ENCODE measurements around the gene JPH3. TPM values are rescaled to one million over a fixed set of nuclear protein-coding genes. Genes with fewer than 3 reads are reported as not detected.

Gene JPH3
- polyA plus RNA-seq (2013, experiment 1 of 2) = 9.4 TPM
- 11.8 TPM for polyA plus RNA-seq (2013, experiment 2 of 2)

DNA sequence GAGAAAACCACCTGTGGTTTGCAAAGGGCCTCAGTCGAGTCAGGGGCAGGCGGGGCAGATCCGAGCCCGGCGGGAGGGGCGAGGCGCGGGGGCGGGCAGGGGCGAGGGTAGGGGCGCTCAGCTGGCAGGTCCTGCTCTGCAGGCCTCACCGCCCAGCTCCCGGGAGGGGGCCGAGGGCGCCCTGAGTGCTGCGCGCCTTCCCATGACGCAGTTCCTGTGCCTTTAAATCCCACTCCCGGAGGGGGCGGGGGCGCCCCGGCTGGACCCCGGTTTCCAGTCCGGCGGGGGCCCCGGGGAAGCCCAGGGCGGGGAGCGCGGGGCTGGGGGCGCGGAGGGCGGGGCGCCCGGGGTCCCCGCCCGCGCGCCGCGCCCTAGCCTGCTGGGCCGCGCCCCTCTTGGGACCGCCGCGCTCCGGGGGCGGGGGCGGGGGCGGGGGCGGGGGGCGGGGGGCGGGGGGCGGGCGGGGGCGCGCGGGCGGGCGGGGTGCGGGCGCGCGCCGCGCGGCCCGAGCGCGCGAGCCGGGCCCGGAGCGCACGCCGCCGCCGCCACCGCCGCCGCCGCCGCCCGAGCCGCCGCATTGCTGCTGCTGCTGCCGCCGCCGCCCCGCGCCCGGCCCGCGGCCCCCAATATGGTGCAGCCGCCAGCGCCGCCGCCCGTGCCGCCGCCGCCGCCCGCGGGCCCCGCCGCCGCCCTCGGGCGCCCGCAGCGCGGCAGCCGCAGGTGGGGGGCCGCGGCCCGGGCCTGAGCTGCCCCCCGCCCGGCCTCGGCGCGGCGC is at the start of gene JPH3:
Gene JPH3, plus strand, starts transcription at position 508 of the 775 bp plus-strand sequence. CDS start 639 bp downstream, outside the sequence.
- H3K9me3 ChIP-seq (ENCODE audit: insufficient read depth, low read depth, low read length) = no peaks in the 10 kb centered on the region
- H3K27me3 ChIP-seq (ENCODE audit: insufficient read depth, low read length) = peaks cover 33% of the 10 kb centered on the region
- H3K9ac ChIP-seq (ENCODE audit: low read depth, low read length) = peak within 1 kb of the TSS; percentile 72
- WGBS = under 1% methylated on average over 92 of the region's 122 CpGs
- no peaks in the 10 kb centered on the region; the same call in 1 of the 2 replicates for H3K4me1 ChIP-seq (ENCODE audit: insufficient read depth, low read length)
- peak within 1 kb of the TSS; percentile 62; the same call in 1 of the 2 replicates for H3K27ac ChIP-seq (ENCODE audit: low read depth, low read length)
- peak within 1 kb of the TSS; percentile 90 for H3K4me3 ChIP-seq (ENCODE audit: low read length)
- H3K36me3 ChIP-seq (ENCODE audit: insufficient read depth, low read length) = no peaks in the 10 kb centered on the region

DNA sequence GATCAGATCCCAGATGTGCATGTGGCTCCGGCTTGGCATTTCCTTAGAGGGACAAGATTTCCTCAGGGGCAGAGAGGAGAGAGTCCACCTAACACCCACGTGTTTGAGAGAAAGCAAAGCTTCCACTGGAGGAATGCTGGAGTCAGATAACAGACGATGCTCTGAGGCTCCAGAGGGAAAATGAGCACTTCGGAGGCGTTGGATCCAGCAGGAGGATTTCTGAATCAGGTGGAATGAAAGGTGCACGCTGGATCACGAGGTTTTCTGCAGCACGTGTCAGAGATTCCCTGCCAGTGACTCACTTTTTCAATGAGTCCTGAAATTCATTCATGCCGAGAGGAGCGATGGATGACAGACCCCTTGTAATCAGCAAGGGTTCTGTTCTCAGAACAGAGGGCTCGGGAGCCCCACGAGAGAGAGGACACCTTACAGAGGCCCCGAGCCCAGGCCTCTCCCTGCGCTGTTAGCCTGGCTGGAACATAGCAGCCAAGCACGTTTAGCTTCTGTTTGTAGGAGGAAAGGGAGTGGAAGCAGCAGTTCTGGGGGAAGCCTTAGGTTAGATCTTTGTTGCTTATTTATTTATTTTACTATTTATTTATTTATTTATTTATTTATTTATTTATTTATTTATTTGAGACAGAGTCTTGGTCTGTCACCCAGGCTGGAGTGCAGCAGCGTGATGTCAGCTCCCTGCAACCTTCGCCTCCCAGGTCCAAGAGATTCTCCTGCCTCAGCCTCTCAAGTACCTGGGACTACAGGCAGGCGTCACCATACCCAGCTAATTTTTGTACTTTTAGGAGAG is 49.3 kb upstream of the JPH3 start:
- Histone ChIP-seq H3K9ac (ENCODE audit: low read depth, low read length) (no peak overlapping the region), H3K27ac (ENCODE audit: low read depth, low read length) (no peak overlapping the region), H3K4me1 (ENCODE audit: insufficient read depth, low read length) (no peaks in the 10 kb centered on the region), H3K36me3 (ENCODE audit: insufficient read depth, low read length) (no peaks in the 10 kb centered on the region), H3K9me3 (ENCODE audit: insufficient read depth, low read depth, low read length) (no peaks in the 10 kb centered on the region), H3K4me3 (ENCODE audit: low read length) (no peak overlapping the region), H3K27me3 (ENCODE audit: insufficient read depth, low read length) (no peaks in the 10 kb centered on the region)
- WGBS = 78% methylated on average over 18 of the region's 18 CpGs

DNA sequence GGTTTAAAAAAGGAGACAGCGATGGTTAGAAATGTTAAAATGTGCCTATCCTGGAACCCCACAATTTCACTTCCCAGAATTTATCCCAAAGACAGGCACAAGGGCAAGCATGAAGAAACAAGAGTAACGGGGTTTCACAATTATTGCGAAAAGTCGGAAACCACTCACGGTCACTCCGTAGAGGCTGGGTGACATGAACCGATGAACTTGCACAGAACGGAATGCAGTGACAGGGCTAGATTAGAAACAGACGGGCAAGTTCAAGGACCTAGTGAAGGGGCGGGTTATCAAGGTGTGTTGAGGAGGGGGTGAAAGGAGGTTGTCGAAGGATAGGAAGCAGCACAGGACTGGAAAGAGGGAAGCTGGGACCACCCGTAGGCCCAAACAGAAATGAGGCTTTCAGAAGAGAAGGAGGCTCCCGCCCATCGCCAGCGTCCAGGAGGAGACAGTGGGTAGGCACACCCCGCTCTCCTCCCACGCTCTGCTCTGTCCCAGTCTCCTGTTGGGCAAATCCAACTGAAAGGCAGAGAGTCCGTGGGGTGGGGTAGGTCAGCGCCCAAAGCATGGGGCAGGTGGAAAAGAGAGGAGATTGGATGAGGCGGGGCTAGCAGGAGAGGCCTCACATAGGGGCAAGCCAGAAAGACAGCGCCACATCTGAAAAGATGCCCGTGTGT is 47.4 kb upstream of the JPH3 start:
- no peaks in the 10 kb centered on the region for H3K4me1 ChIP-seq (ENCODE audit: insufficient read depth, low read length)
- H3K27me3 ChIP-seq (ENCODE audit: insufficient read depth, low read length) = no peaks in the 10 kb centered on the region
- H3K9ac ChIP-seq (ENCODE audit: low read depth, low read length) = no peak overlapping the region
- WGBS = 92% methylated on average over 22 of the region's 22 CpGs
- no peaks in the 10 kb centered on the region for H3K9me3 ChIP-seq (ENCODE audit: insufficient read depth, low read depth, low read length)
- H3K27ac ChIP-seq (ENCODE audit: low read depth, low read length) = no peak overlapping the region
- H3K36me3 ChIP-seq (ENCODE audit: insufficient read depth, low read length) = no peaks in the 10 kb centered on the region
- no peak overlapping the region for H3K4me3 ChIP-seq (ENCODE audit: low read length)

DNA sequence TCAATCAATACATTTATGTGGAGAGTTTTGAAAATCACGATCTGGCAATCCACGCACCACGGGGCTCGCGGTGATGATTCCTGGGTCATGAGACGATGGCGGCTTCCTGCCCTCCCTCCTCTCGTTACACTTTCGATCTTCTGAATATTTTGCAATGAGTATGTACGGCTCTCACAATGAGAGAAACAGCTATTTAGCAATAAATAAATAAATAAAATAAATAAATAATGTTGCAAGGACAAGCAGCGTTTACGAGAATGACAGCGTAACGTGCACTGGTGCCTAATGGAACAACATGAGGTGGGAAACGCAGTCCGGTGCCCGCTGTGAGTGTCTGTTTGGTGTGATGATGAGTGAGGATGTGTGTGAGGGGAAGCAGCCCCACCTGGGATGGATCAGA is 46.7 kb upstream of the JPH3 start:
- 88% methylated on average over 16 of the region's 17 CpGs for WGBS

DNA sequence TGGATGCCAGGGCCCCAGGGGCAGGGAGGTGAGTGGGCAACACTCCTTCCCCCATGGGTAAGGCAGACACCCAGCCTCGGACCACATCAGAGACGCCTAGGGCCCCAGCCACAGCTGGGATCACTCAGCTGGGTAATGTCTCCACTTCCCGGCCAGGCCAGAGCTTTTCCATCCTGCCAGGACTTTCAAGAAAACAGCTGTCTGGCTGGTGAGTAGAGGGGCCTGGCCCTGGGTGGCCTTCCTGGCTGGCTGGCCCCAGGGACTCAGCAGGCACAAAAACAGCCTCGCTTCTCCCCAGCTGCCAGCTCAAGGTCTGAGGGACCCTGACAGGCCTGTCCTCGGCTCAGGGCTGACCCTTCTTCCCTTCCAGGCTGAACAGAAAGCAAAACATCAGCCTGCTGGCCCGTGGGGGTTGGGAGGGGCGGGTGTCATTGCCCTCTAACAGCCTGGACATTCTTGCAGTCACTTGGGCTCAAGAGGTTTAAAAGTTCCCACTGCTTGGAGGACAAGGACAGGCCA is 45.3 kb upstream of the JPH3 start:
- 79% methylated on average over 7 of the region's 7 CpGs for WGBS
- H3K36me3 ChIP-seq (ENCODE audit: insufficient read depth, low read length) = no peaks in the 10 kb centered on the region
- H3K4me3 ChIP-seq (ENCODE audit: low read length) = no peak overlapping the region
- no peaks in the 10 kb centered on the region for H3K9me3 ChIP-seq (ENCODE audit: insufficient read depth, low read depth, low read length)
- no peaks in the 10 kb centered on the region for H3K4me1 ChIP-seq (ENCODE audit: insufficient read depth, low read length)
- H3K9ac ChIP-seq (ENCODE audit: low read depth, low read length) = no peak overlapping the region
- H3K27ac ChIP-seq (ENCODE audit: low read depth, low read length) = no peak overlapping the region
- H3K27me3 ChIP-seq (ENCODE audit: insufficient read depth, low read length) = no peaks in the 10 kb centered on the region

More for the DNA sequence above, 46.7 kb upstream of the JPH3 start:
- Histone ChIP-seq H3K4me1 (ENCODE audit: insufficient read depth, low read length) (no peaks in the 10 kb centered on the region), H3K36me3 (ENCODE audit: insufficient read depth, low read length) (no peaks in the 10 kb centered on the region), H3K4me3 (ENCODE audit: low read length) (no peak overlapping the region), H3K27ac (ENCODE audit: low read depth, low read length) (no peak overlapping the region), H3K9ac (ENCODE audit: low read depth, low read length) (no peak overlapping the region), H3K27me3 (ENCODE audit: insufficient read depth, low read length) (no peaks in the 10 kb centered on the region), H3K9me3 (ENCODE audit: insufficient read depth, low read depth, low read length) (no peaks in the 10 kb centered on the region)

DNA sequence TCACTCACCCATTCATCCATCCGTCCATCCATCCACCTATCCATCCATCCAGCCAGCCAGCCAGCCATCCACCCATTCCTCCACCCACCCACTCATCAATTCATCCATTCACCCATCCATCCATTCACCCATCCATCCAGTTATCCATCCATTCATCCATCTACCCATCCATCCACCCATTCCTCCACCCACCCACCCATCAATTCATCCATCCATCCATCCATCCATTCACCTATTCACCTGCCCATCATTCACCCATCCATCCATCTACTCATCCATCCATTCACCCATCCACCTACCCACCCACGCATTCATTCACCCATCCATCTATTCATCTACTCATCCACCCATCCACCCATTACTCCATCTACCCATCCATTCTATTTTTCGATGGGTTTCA is 43.6 kb upstream of the JPH3 start:
- Histone ChIP-seq H3K27ac (ENCODE audit: low read depth, low read length) (no peak overlapping the region), H3K9me3 (ENCODE audit: insufficient read depth, low read depth, low read length) (no peaks in the 10 kb centered on the region), H3K9ac (ENCODE audit: low read depth, low read length) (no peak overlapping the region), H3K4me1 (ENCODE audit: insufficient read depth, low read length) (no peaks in the 10 kb centered on the region), H3K4me3 (ENCODE audit: low read length) (no peak overlapping the region), H3K27me3 (ENCODE audit: insufficient read depth, low read length) (no peaks in the 10 kb centered on the region), H3K36me3 (ENCODE audit: insufficient read depth, low read length) (no peaks in the 10 kb centered on the region)
- WGBS = 89% methylated on average over 3 of the region's 3 CpGs

DNA sequence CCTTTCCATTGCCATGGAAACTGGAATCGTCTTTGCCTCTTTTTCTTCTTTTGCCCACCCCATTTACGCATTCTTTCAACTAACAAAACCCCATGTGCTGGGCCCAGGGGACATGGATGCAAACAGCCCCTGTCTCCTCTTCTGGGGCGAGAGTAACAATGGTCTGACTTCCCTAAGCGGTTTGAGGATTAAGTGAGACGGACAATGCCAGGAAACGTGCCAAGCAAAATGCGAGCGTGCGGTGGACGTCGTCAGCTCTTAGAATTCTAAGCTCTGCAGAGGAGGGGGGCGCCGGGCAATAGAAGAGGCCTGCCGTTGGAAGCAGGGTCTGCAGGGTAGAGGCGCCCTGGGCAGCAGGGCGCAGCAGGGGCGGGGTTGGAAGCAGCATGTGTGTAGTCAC is 42.4 kb upstream of the JPH3 start:
- Histone ChIP-seq H3K36me3 (ENCODE audit: insufficient read depth, low read length) (no peaks in the 10 kb centered on the region), H3K4me1 (ENCODE audit: insufficient read depth, low read length) (no peaks in the 10 kb centered on the region), H3K9ac (ENCODE audit: low read depth, low read length) (no peak overlapping the region), H3K27ac (ENCODE audit: low read depth, low read length) (no peak overlapping the region), H3K4me3 (ENCODE audit: low read length) (no peak overlapping the region), H3K9me3 (ENCODE audit: insufficient read depth, low read depth, low read length) (no peaks in the 10 kb centered on the region), H3K27me3 (ENCODE audit: insufficient read depth, low read length) (no peaks in the 10 kb centered on the region)
- 93% methylated on average over 17 of the region's 17 CpGs for WGBS

DNA sequence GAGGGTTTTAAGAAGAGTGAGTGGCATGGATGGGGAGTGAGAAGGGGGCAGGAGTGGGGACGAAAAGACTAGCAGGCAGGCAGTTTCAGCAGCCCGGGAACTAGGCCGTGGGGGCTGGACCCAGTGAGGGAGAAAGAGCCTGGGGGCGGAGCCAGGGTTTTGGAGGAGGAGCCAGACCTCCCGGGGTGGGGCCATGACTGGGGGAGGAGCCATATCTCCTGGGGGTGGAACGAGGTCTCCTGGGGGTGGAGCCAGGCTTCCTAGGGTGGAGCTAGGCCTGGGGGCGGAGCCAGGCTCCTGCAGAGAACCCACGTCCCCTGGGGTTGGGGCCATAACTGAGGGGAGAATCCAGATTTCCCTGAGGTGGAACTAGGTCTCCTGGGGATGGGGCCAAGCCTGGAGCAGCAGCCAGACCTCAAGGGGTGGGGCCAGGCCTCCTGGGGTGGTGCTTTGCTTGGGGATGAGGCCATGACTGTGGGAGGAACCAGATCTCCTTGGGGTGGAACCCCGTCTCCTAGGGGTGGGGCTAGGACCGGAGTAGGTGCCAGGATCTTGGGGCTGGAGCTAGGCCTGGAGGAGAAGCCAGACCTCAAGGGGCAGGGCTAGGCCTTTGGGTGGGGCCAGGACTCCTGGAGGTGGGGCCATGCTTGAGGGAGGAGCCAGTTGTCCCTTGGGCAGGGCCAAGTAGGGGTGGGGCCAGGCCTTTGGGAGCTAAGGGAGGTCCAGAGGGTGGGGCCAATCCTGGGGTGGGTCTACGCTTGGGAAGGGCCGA is 41.7 kb upstream of the JPH3 start:
- 86% methylated on average over 12 of the region's 12 CpGs for WGBS
- Histone ChIP-seq H3K4me3 (ENCODE audit: low read length) (no peak overlapping the region), H3K27ac (ENCODE audit: low read depth, low read length) (no peak overlapping the region), H3K27me3 (ENCODE audit: insufficient read depth, low read length) (no peaks in the 10 kb centered on the region), H3K9ac (ENCODE audit: low read depth, low read length) (no peak overlapping the region), H3K4me1 (ENCODE audit: insufficient read depth, low read length) (no peaks in the 10 kb centered on the region), H3K9me3 (ENCODE audit: insufficient read depth, low read depth, low read length) (no peaks in the 10 kb centered on the region), H3K36me3 (ENCODE audit: insufficient read depth, low read length) (no peaks in the 10 kb centered on the region)

DNA sequence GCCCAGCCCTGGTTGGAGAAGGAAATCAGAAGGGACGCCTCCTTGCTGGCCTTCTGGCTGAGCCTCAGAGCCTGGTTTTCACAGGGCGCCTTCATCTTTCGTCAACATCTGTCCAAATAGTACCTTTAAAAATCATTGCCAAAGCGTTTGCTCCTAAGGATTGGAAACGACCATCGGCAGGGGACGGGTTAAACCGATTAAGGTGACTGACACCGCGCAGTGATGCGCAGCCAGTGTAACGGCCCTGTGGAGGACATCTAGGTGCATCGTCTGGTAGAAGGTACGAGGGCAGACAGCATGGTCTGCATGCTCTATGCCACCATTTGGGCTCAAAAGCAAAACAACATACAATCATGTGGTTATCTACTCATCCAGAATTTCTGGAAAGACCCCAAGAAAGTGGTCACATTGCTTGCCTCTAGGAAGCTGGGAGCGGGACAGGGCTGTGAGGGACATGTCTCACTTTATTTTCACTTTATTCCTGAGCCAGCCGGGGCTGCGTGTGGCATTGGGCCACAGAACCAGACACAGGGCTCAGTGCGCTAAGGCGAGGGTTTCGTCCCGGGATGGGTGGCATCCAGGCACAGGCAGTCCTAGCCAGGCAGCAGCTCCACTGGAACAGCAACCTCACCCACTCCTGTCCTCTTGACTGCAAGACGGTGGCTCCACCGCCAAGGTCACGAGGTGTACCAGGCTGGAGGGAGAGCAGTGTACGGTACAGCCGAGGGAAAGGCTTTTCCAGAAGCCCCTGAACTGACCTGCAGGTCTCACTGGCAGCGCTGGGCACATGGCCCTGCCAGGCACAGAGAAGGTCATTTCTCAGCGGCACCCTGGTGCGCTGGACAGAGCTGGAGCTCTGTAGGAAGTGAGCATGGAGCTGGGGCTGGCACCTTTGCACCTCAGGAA is 40.9 kb upstream of the JPH3 start:
- H3K4me3 ChIP-seq (ENCODE audit: low read length) = no peak overlapping the region
- WGBS = 96% methylated on average over 29 of the region's 29 CpGs
- no peaks in the 10 kb centered on the region for H3K9me3 ChIP-seq (ENCODE audit: insufficient read depth, low read depth, low read length)
- H3K27me3 ChIP-seq (ENCODE audit: insufficient read depth, low read length) = no peaks in the 10 kb centered on the region
- H3K4me1 ChIP-seq (ENCODE audit: insufficient read depth, low read length) = no peaks in the 10 kb centered on the region
- no peak overlapping the region for H3K27ac ChIP-seq (ENCODE audit: low read depth, low read length)
- no peaks in the 10 kb centered on the region for H3K36me3 ChIP-seq (ENCODE audit: insufficient read depth, low read length)
- H3K9ac ChIP-seq (ENCODE audit: low read depth, low read length) = no peak overlapping the region

DNA sequence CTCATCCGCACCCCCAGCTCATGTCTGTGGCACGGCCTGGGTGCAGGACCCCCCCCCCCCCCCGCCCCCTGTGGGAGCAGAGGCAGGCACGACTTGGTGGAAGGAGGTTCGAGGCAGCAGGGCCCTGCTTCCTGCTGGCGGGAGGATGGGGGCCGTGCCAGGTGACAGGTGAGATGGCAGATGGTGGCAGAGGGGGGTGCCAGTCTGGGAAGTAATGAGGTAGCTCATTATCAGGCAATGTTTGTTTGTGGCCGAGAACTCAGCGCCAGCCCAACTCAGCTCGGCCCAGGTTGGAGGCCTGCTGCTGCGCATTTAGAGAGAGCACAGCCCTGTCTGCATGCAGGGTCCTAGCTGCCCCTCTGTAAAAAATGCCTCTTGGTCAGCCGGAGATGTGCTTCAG is 40.1 kb upstream of the JPH3 start:
- no peaks in the 10 kb centered on the region for H3K4me1 ChIP-seq (ENCODE audit: insufficient read depth, low read length)
- 79% methylated on average over 12 of the region's 12 CpGs for WGBS

More for the DNA sequence above, 40.1 kb upstream of the JPH3 start:
- Histone ChIP-seq H3K27ac (ENCODE audit: low read depth, low read length) (no peak overlapping the region), H3K36me3 (ENCODE audit: insufficient read depth, low read length) (no peaks in the 10 kb centered on the region), H3K9me3 (ENCODE audit: insufficient read depth, low read depth, low read length) (no peaks in the 10 kb centered on the region), H3K4me3 (ENCODE audit: low read length) (no peak overlapping the region), H3K27me3 (ENCODE audit: insufficient read depth, low read length) (no peaks in the 10 kb centered on the region), H3K9ac (ENCODE audit: low read depth, low read length) (no peak overlapping the region)
